Measurements from ENCODE around the gene CLCA1.

GRCh38 chr1:86478416-86479156, 9.9 kb downstream of the CLCA1 start:
- TF ChIP-seq YY1 (IDR thresholded peaks at IDR 0.05; ENCODE audit: insufficient read depth, insufficient read length) (no peak), SUZ12 (IDR thresholded peaks at IDR 0.05; ENCODE audit: extremely low read depth, insufficient read depth, insufficient read length) (no peak)

All from NT2/D1 (cell line).